Stimulated activated CD8-positive, alpha-beta memory T cell treated with anti-CD3 and anti-CD28 coated beads, Interleukin-4, amount 100 ng/mL, for 4 hours (primary cell): ENCODE measurements around the gene IKBIP.
A peak's percentile ranks its signal among the peaks of the same experiment; 100 is the strongest.
"Not testable (repeated sequence)": the region's sequence is repeated elsewhere in the genome, so short reads cannot be mapped to it uniquely, and the experiment has no call there.

Source experiments
- DNase-seq, 2 donors: peaks; one replicate each; pipeline ENCODE4 v3.0.0-alpha.2; 2020; ENCODE audit warnings: low read depth in 2 of 2, low spot score in 1 of 2

IKBIP gene

DNA sequence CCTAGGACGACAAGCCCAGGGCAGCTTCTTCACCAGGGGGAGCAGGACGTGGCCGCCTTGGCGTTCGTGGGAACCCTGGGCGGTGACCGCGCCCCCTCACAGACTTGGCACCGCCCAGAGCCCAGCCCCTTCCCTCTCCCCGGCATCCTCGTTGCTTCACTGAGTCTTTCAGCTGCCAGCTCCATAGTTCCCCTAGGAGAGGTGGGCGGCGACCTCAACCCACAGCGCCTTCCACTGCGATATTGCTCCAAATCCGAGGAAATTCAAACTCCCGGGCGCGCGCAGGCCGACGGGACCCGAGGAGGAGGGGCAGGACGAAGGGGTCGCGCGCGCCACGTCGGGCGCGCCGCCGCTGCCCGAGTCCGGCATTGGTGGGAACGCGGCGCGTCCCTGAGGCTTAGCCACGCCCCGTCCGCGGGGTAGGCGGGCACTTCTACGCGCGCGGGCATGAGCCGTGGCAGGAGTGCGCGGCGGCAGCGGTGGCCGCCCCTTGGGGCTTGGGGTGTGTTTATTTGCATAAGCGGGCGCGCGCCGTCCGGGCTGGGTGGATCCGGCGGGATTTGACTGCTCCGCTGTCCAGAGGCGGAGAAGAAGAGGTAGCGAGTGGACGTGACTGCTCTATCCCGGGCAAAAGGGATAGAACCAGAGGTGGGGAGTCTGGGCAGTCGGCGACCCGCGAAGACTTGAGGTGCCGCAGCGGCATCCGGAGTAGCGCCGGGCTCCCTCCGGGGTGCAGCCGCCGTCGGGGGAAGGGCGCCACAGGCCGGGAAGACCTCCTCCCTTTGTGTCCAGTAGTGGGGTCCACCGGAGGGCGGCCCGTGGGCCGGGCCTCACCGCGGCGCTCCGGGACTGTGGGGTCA lies at the start of gene IKBIP, which contains the start of gene APAF1:
Gene IKBIP, minus strand, starts transcription at position 77 of the 860 bp plus-strand sequence. CDS start 87 bp downstream, outside the sequence.
Gene APAF1, plus strand, starts transcription at position 579 of the 860 bp plus-strand sequence. CDS start 3,070 bp downstream, outside the sequence.
- DNase-seq, result peak; percentile 91

DNA sequence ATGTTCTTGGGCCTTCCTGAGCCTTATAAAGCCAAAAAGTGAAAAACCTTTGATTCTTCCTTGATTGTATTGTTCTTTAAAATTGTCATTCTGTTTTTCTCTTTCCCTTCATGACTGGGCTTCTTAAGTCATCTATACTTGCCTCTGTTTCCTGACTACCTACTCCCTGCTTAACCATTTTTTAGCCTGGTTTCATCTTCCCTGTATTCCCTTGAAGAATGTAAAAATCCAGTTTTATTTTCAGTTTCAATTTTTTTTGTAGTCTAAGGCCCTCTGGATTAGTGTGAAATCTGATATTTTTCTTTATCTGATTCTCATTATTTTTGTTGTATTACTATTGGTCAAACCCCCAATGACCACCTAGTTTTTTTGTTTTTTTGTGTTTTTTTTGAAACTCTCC lies 46.8 kb upstream of the IKBIP start:
- no peak for DNase-seq

GRCh38 chr12:98686603-98687002 lies 42.0 kb upstream of the IKBIP start:
- no peak for DNase-seq

DNA sequence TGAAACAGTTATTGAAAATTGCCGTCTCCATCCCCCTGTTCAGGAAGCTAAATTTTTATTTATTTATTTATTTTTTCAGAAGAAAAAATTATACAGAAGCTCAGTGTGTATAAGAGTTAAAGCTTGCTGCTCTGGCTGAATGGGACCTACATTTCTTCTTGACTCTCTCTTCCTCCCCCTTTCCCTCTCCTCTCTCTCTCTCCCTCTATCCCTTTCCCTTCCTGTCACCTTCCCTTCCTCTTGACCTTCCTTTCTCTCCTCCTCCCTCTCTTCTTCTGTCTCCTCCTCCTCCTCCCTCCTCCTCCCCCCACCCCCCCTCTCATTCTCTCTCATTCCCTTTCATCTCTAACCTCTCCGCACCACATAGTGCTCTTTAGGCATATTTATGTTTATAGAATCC lies 39.6 kb upstream of the IKBIP start:
- no peak for DNase-seq

GRCh38 chr12:98679611-98680005 lies 35.0 kb upstream of the IKBIP start:
- DNase-seq, result no peak

GRCh38 chr12:98678946-98679610 lies 34.5 kb upstream of the IKBIP start:
- no peak for DNase-seq

DNA sequence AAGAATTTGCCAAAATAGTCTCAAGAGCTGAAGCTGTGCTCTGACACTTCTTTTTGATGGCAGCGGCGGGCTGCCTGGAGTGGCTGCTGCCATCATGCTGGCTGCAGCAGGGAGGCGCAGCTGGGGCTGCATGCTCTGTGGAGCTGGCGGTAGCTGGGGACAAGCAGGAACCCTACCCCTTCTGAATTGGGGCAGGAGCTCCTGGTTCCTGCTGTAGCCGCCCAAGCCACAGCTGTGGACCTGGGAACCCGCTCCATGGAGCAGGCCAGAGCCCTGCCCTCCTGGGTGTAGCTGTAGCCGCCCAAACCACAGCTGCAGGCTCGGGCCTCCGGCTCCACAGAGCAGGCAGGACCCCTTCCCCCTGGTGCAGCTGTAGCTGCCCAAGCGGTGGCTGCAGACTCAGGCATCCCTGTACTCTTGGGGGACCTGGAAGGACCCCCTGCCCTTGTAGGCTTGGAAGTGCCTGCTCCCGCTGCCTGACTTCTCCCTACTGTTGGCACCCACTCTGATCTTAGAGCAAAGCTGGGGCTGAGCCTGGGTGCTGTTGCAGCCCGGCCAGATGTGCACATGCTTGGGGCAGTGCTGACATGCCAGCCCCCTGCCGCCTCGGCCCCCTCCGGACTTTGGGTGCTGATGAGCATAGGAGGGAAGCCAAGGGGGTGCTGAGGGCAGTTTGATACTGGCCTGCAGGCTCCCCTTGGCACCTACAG lies 33.8 kb upstream of the IKBIP start:
- DNase-seq, result no peak

DNA sequence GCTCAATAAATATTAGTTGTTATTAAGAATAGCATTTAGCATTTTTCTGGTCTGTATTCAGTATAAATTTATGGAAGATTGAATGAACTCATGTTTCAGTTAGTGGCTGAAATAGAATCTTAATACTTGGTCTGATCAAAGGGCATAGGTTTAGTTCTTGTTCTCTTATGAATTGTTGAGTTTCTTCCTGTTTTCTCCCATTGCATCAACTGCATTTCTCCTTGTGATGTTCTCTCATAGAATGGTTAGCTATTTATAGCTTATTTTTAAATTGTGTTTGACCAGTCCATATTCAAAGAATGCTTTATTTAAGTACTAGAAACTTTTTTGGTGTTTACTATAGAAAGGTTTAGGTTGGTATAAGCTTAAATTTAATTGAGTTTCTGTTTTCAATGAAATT lies 30.3 kb upstream of the IKBIP start:
- DNase-seq, result no peak

DNA sequence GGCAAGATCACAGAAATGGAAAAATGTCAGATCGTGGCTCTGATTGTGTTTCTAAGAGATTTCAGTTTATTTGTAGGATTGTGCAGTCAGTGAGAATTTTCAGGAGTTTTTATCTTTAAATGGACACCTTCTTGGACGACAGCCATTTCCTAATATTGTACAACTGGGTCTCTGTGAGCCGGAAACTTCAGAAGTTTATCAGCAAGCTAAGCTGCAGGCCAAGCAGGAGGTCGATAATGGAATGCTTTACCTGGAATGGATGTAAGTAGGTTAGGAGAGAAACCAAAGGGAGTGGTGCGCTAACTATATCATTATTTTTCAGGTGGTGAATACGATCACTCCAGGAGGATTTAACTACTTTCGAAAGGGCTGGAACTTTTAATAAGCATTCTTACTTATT lies 26.9 kb upstream of the IKBIP start:
- no peak for DNase-seq

GRCh38 chr12:98669751-98670150 lies 25.2 kb upstream of the IKBIP start:
- no peak for DNase-seq

GRCh38 chr12:98660521-98660920 lies 15.9 kb upstream of the IKBIP start:
- DNase-seq, result no peak

DNA sequence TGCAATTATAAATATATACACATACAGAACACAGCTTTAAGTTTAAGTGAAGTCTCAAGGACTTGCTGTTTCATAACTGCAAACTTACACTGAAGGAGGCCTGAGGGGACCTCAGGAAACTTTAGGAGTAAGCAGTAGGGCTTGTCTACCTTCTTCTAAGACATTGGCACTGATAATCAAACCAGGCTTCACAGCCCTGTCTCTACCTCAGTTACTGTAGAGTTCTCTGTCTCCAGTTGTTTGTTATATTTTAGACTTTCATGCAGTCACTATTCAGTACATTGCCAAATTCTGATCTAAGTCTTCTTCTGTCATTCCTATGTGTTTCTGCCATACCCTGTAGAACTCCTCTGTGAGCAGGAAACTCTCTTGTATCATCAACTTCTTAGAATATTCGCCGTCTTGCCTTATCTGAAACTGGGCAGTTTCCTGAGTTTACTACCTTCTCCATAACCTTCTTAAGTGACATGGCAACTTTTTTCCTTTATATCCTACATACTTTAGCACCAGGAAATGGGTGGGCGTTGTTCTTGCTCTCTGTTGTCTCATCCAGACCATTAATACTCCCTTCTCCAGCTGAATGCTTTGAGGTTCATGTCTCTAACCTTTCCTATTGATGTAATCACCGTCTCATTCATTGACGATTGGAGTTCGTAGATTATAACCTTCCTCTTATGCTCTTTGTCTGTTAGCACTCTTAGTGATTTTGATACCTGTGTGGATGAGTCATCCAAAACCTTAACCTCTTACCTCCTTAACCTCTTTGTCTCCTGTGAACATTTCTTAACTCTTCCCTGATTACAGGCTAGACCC lies 11.9 kb upstream of the IKBIP start:
- DNase-seq, result no peak

GRCh38 chr12:98653866-98654493 lies 9.4 kb upstream of the IKBIP start:
- DNase-seq, result no peak

DNA sequence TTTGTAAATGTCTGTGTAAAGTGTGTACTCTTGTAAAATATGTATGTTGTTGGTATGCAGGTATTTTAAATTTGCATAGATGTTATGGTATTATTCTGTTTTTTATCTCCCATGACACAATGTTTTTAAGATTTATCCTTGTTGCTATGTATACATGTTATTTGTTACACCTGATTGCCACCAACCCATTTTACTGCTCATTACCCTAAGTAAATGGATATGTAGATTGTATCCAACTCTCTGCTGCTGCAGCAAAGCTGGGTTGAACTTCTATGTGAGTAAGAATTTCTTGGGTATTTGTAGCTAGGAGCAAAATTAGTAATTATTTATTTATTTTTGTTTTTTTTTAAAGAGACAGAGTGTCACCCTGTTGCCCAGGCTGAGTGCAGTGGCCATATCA lies 6.7 kb upstream of the IKBIP start:
- DNase-seq, result no peak

DNA sequence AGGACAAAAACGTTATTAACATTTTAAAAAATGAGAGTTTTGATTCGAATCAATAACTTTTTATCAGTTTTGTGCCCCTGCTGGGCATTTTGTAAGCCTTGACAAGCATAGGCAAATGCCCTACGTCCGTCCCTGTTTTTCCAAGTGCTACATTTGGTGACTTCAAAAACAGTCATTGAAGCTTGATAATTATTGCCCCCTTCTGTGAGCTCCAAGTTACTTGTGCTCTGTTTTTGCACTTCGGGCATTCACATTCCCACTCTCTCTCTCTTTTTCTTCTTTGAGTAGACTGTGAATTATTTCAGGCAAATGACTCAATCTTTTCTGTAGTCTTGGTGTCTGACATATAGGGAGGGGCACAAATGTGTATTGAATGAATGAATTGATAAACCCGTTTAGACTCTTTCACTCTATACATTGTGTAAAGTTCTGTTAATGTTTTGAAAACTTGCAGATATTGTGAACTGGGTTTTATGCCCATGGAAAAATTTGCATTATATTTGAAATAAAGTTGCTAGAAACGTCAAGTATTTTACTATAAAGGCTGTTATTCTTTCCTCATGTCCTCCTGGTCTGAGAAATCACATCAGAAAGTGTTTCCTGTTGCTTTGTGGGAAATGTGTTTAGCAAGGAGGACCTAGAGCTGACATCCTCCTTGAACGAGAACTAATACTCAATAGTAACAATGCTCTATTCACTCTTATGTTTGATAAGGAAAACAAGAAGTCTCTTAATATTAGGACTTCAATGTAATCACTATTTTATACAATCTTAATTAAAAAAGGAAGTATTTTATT lies 1.9 kb upstream of the IKBIP start:
- DNase-seq, result no peak

DNA sequence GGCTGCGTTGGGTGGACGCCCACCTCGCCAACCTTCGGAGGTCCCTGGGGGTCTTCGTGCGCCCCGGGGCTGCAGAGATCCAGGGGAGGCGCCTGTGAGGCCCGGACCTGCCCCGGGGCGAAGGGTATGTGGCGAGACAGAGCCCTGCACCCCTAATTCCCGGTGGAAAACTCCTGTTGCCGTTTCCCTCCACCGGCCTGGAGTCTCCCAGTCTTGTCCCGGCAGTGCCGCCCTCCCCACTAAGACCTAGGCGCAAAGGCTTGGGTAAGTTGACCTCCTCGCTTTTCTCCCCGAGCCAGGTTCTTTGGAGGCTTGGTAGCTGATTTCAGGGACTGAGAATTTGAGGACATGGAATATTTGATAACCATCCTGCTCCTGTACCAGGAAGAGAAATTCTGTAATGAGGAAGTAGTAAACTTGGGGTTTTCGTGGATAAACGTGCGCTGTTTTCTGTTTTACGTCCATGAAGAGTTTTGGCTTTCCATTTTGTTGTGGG lies 1.0 kb upstream of the IKBIP start:
- DNase-seq, result no peak

DNA sequence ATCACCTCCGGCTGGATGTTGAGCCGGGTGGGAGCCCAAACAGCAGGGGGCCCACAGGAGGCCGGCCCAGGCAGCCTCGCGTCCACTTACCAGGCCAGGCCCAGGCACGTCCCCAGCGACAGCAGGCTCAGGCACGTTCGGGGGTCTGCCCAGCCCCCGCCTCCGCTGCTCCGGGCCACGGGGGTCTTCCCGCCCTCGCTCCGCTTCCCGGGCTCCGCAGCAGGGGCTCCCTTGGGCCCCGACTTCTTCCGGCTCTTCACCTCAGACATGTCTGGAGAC lies 216 bp downstream of the IKBIP start:
- DNase-seq, result peak in 1 of 2 donors; percentile 5

DNA sequence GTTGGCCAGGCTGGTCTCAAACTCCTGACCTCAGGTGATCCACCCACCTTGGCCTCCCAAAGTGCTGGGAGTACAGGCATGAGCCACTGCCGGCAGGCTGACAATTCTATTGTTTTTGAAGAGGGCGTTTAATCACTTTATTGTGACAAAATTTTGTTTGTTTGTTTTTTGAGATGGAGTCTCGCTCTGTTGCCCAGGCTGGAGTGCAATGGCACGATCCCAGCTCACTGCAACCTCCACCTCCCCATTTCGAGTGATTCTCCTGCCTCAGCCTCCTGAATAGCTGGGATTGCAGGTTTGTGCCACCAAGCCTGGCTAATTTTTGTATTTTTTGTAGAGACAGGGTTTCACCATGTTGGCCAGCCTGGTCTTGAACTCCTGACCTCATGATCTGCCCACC lies 1.8 kb downstream of the IKBIP start:
- not testable (repeated sequence) for DNase-seq

DNA sequence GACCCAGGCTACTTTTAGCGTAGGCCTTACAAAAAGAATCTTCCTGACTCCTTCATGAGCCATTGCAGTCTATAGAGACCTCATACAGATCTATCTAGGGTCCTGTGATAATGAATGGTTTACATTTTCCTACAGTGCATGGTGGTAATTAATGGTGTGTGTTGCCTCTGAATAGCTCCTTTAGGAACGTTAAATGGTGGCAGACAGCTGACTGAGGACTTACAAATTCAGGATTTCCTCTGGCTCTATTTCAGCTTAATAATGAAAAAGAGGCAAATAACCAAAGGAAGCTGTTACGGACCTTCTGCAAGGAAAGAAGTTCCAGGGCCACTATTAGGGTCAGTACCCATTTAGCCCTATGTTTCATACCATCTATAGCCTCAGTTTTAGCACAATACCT lies 5.1 kb downstream of the IKBIP start:
- DNase-seq, result no peak

DNA sequence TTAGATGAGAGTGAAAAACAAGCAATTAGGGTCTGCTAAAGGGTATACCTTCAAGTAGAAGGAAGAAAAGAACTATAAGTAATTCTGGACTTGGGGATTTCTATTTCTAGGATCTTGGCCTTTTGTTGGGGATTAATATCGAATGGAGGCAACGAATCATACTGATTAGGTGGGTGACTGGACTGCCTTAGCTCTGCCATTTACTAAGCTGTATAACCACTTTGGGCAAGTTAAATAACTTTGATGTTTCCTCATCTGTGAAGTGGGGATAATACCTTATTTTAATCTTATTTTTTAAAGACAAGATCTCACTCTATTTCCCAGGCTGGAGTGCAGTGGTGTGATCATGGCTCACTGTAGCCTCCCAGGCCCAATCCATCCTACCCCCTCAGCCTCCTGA lies 6.6 kb downstream of the IKBIP start:
- no peak for DNase-seq
